Endothelial cell of umbilical vein (primary cell): Measurements from ENCODE around the gene RTN4.

Experiments
- CTCF ChIP-seq, 2 donors: IDR thresholded peaks; 1 replicate in 1 of 2; 2 replicates in 1 of 2; pipeline ENCODE4 v1.5.1; 2011; ENCODE audit warnings: low read length in 2 of 2, mild to moderate bottlenecking in 2 of 2, moderate library complexity in 2 of 2, control low read depth in 1 of 2, inconsistent platforms in 1 of 2, low read depth in 1 of 2; ENCODE audit not compliant: insufficient read depth in 1 of 2; ENCODE audit errors: extremely low read depth in 1 of 2
- EZH2 ChIP-seq: IDR thresholded peaks from 2 replicates; pipeline ENCODE4 v1.6.1; 2012; ENCODE audit warnings: borderline replicate concordance, low read depth, mild to moderate bottlenecking, moderate library complexity, low read length, inconsistent platforms; ENCODE audit not compliant: severe bottlenecking

DNA sequence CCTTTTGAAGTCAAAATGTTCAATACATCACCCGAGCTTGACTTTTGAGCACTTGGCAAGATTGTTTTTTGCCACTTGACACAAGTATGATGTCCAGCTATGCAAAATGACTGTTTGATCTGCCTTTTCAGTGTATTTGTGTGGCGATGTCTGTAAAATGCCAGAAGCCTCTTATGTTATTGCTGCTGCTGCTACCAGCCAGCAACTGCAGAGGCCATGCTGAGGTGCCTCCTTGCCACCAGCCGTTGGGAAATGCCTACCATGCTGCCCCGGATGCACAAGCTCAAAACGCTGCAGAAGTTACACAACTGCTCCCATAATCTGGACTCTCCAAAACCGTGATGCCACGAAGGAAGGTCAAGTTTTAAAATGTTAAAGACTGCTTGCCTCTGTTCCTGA lies 80.3 kb downstream of the RTN4 start:
- TF ChIP-seq CTCF (IDR thresholded peaks at IDR 0.05; ENCODE audit: extremely low read depth in 1 of 2, insufficient read depth in 1 of 2, low read depth in 1 of 2, low read length in 2 of 2) (no peak), EZH2 (no peak)
